ENCODE data around the gene MGRN1. TPM values are rescaled to one million over a fixed set of nuclear protein-coding genes. Genes with fewer than 3 reads are reported as not detected.

MGRN1 gene
- total RNA-seq, 5 donors from 2014 or later (not counting 1 experiment from before 2014, with no cell fraction given), result 63.1 to 76.8 (median 72.2) TPM

DNA sequence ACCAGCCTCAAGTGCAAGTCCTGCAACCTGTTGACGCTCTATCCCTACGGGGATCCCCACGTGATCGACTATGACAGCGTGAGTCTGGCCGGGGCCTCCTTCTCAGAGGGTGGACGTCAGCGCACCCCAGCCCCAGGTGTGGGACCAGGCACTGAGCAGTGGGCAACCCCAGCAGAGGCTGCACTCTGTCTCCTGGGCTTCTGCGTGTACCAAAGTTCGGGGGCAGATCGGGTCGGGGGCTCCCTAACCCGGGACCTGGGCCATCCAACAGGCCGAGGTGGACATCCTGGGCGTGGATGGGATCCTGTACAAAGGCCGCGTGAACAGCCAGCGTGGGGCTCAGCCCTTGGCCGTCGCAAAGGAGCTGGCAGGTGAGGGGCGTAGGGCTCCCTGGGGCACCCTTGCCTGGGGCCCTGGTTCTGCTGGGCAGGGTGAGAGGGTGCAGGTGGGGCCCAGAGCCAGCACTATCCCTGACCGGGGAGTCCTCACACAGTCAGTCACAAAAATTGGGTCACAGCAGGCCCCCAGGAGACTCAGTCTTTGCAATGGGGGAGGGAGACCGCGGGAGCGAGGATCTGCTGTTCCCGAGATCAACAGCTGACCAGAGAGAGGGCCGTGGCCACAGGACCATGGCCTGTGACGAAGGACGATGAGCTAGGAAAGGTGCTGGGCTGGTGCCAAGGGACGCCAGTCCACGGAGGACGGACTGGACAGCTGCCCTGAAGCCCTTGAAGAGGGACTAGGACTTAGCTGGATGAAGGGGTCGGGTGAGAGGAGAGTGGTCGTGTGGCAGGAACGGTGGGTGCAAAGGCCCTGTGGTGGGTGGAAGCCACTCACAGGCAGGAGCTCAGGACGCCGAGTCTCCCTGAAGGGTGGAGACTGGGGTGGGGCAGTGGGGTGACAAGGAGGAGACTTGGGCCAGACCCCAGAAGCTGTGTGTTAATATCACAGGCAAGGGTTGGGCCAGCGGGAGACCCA is 29.9 kb upstream of the MGRN1 start:
- ChIA-PET POLR2A (no interaction called here), CTCF (interaction anchor here (0.6 to 1.1 kb wide), 2 partner anchors 9 to 49 kb away, joined by 3 to 7 read pairs; no protein-coding TSS in a partner anchor)

DNA sequence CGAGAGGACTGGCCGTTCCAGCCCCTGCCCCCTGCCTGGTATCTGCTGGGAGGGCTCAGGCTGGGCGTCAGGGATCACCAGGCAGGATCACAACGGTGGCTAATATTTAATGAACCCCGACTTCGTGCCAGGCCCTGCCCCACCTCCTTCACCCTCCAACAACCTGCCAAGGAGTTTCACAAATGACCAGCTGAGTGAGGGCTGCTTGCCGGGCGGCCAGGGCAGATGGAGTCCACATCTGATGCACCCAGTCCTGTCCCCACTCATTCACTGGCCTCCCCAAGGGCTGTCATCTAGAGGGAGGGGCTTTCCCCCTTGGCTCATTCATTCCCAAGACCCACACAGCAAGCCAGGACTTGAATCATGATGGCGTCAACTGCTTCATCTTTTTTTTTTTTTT is 27.5 kb upstream of the MGRN1 start:
- ChIA-PET CTCF (no interaction called here), POLR2A (no interaction called here)

More for the DNA sequence above, 29.9 kb upstream of the MGRN1 start:
- H3K4me1 Mint-ChIP-seq, result no peaks in the 10 kb centered on the region
- H3K27ac Mint-ChIP-seq, result no peak overlapping the region
- Histone ChIP-seq H3K9me3 (no peaks in the 10 kb centered on the region), H3K27ac (ENCODE audit: low read length) (no peak overlapping the region), H3K4me1 (ENCODE audit: control insufficient read depth in 1 of 2, extremely low read depth in 1 of 2, insufficient read depth in 2 of 2, low read length in 2 of 2) (no peaks in the 10 kb centered on the region), H3K4me3 (ENCODE audit: control insufficient read depth in 1 of 2, extremely low read depth in 1 of 2, low read length in 1 of 2) (no peak overlapping the region), H3K36me3 (ENCODE audit: control insufficient read depth in 2 of 2, extremely low read depth in 1 of 2, insufficient read depth in 1 of 2, low read length in 1 of 2) (no peaks in the 10 kb centered on the region), H3K27me3 (replicated peaks in 1 of 2; ENCODE audit: control insufficient read depth in 2 of 2, extremely low read depth in 1 of 2, insufficient read depth in 2 of 2, low read length in 1 of 2) (peaks cover 0 to 21% of the 10 kb centered on the region in 2 experiments)
- no peaks in the 10 kb centered on the region for H3K9me3 Mint-ChIP-seq
- peaks cover 0 to 4% of the 10 kb centered on the region in 2 donors for H3K27me3 Mint-ChIP-seq
- H3K4me3 Mint-ChIP-seq, result no peak overlapping the region
- DNase-seq (no peak), ATAC-seq (replicated peaks in 1 of 4) (no peak)
- WGBS (ENCODE audit: insufficient coverage), result 88% methylated on average over 36 of the region's 38 CpGs
- H3K36me3 Mint-ChIP-seq, result no peaks in the 10 kb centered on the region

DNA sequence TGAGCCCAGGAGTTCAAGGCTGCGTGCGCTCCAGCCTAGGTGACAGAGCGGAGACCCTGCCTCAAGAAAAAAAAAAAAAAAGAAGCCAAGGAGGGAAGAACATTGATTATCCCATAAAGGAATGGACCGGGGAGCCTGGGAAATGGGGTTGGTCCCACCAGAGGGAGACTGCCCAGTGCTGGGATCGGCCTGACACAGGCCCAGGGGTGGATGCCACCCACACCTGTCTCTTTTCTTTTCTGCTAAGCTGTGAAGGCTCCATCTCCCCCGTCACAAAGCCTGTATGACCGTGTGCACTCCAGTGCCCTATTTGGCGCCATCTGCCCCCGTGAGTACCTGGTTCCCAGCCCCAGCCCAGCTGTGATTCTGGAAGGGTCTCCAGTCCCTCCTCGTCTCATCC is 25.6 kb upstream of the MGRN1 start:
- 91% methylated on average over 7 of the region's 10 CpGs for WGBS (ENCODE audit: insufficient coverage)

More for the DNA sequence above, 27.5 kb upstream of the MGRN1 start:
- Mint-ChIP-seq H3K4me3 (no peak overlapping the region), H3K27ac (no peak overlapping the region), H3K4me1 (no peaks in the 10 kb centered on the region), H3K27me3 (peaks cover 0 to 7% of the 10 kb centered on the region in 2 donors), H3K9me3 (no peaks in the 10 kb centered on the region), H3K36me3 (no peaks in the 10 kb centered on the region)
- Histone ChIP-seq H3K27me3 (replicated peaks in 1 of 2; ENCODE audit: control insufficient read depth in 2 of 2, extremely low read depth in 1 of 2, insufficient read depth in 2 of 2, low read length in 1 of 2) (peaks cover 0 to 28% of the 10 kb centered on the region in 2 experiments), H3K9me3 (no peaks in the 10 kb centered on the region), H3K27ac (ENCODE audit: low read length) (no peak overlapping the region), H3K4me3 (ENCODE audit: control insufficient read depth in 1 of 2, extremely low read depth in 1 of 2, low read length in 1 of 2) (no peak overlapping the region), H3K36me3 (ENCODE audit: control insufficient read depth in 2 of 2, extremely low read depth in 1 of 2, insufficient read depth in 1 of 2, low read length in 1 of 2) (no peaks in the 10 kb centered on the region), H3K4me1 (ENCODE audit: control insufficient read depth in 1 of 2, extremely low read depth in 1 of 2, insufficient read depth in 2 of 2, low read length in 2 of 2) (no peaks in the 10 kb centered on the region)
- WGBS (ENCODE audit: insufficient coverage), result 54% methylated on average over 4 of the region's 9 CpGs
- ATAC-seq (replicated peaks in 1 of 4), result no peak
- no peak for DNase-seq

DNA sequence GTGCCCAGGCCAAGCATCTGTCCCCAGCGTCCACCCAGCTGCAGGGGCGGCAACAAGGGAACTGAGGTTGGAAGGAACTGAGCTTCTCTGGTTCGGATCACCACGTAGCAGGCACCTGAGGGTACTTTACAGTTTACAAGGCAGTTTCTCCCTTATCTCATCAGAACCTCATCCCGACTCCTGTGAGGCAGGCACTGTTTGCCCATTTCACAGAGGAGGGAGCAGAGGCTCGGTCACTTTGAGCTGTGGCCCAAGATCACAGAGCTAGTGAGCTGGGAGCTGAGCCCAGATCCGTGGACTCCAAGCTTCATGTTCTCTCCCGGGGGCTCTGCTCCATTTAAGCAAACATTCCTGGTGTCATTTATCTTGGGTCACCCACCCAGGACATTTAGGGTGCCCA is 25.1 kb upstream of the MGRN1 start:
- DNase-seq (no peak), ATAC-seq (replicated peaks in 1 of 4) (no peak)
- Mint-ChIP-seq H3K4me1 (no peaks in the 10 kb centered on the region), H3K36me3 (no peaks in the 10 kb centered on the region), H3K27me3 (peaks cover 0 to 7% of the 10 kb centered on the region in 2 donors), H3K9me3 (no peaks in the 10 kb centered on the region), H3K4me3 (no peak overlapping the region), H3K27ac (no peak overlapping the region)
- no peak overlapping the region for H3K27ac ChIP-seq (ENCODE audit: low read length)
- H3K4me3 ChIP-seq (ENCODE audit: control insufficient read depth in 1 of 2, extremely low read depth in 1 of 2, low read length in 1 of 2), result no peak overlapping the region
- CTCF ChIA-PET, result no interaction called here
- WGBS (ENCODE audit: insufficient coverage), result 83% methylated on average over 6 of the region's 8 CpGs
- no peaks in the 10 kb centered on the region for H3K4me1 ChIP-seq (ENCODE audit: control insufficient read depth in 1 of 2, extremely low read depth in 1 of 2, insufficient read depth in 2 of 2, low read length in 2 of 2)
- H3K9me3 ChIP-seq, result no peaks in the 10 kb centered on the region
- H3K27me3 ChIP-seq (replicated peaks in 1 of 2; ENCODE audit: control insufficient read depth in 2 of 2, extremely low read depth in 1 of 2, insufficient read depth in 2 of 2, low read length in 1 of 2), result peaks cover 0 to 29% of the 10 kb centered on the region in 2 experiments
- POLR2A ChIA-PET, result no interaction called here
- no peaks in the 10 kb centered on the region for H3K36me3 ChIP-seq (ENCODE audit: control insufficient read depth in 2 of 2, extremely low read depth in 1 of 2, insufficient read depth in 1 of 2, low read length in 1 of 2)

More for the DNA sequence above, 25.6 kb upstream of the MGRN1 start:
- H3K36me3 ChIP-seq (ENCODE audit: control insufficient read depth in 2 of 2, extremely low read depth in 1 of 2, insufficient read depth in 1 of 2, low read length in 1 of 2), result no peaks in the 10 kb centered on the region
- Mint-ChIP-seq H3K27ac (no peak overlapping the region), H3K36me3 (no peaks in the 10 kb centered on the region), H3K4me3 (no peak overlapping the region), H3K9me3 (no peaks in the 10 kb centered on the region), H3K27me3 (peaks cover 0 to 7% of the 10 kb centered on the region in 2 donors), H3K4me1 (no peaks in the 10 kb centered on the region)
- H3K27me3 ChIP-seq (replicated peaks in 1 of 2; ENCODE audit: control insufficient read depth in 2 of 2, extremely low read depth in 1 of 2, insufficient read depth in 2 of 2, low read length in 1 of 2), result peaks cover 0 to 34% of the 10 kb centered on the region in 2 experiments
- ChIA-PET POLR2A (no interaction called here), CTCF (no interaction called here)
- no peak for DNase-seq
- no peak for ATAC-seq (replicated peaks in 1 of 4)
- H3K9me3 ChIP-seq, result no peaks in the 10 kb centered on the region
- H3K4me3 ChIP-seq (ENCODE audit: control insufficient read depth in 1 of 2, extremely low read depth in 1 of 2, low read length in 1 of 2), result no peak overlapping the region
- no peak overlapping the region for H3K27ac ChIP-seq (ENCODE audit: low read length)
- no peaks in the 10 kb centered on the region for H3K4me1 ChIP-seq (ENCODE audit: control insufficient read depth in 1 of 2, extremely low read depth in 1 of 2, insufficient read depth in 2 of 2, low read length in 2 of 2)

DNA sequence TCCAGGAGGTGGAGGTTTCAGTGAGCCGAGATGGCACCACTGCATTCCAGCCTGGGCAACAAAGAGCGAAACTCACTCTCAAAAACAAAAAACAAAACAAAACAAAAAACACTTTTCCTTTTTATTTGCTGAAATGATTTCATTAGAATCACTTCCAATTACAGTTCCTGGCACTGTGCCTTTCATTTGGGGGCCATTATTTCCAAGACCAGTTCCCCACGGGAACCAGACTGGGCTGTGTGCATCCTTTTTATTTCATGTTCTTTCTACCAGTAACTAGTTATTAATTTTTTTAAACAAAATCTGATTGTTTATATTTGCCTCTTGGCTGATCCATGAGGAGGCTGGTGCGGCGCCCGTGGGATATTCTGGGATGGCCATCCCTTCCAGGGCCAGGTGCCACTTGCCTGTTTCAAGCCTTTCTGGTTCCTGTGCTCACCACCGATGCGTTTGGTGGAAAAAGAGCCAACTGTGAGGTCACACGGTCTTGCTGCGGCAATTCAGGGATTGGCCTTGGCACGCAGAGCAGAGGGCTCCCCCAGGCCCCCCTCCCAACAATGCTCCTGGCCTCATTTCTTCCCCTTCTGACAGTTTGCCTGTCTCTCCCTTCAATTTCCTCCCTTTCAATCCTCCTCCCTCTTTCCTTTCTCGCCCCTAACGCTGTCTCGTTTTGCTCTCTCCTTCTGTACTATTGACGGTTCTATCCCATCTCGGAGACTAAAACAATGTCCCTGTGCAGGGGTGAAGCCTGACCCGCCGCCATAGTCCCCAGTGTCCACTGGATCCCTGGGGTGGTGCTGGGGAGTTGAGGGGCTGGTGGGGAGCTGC is 23.4 kb upstream of the MGRN1 start:
- no peaks in the 10 kb centered on the region for H3K36me3 Mint-ChIP-seq
- no peaks in the 10 kb centered on the region for H3K9me3 Mint-ChIP-seq
- Histone ChIP-seq H3K4me1 (ENCODE audit: control insufficient read depth in 1 of 2, extremely low read depth in 1 of 2, insufficient read depth in 2 of 2, low read length in 2 of 2) (no peaks in the 10 kb centered on the region), H3K4me3 (ENCODE audit: control insufficient read depth in 1 of 2, extremely low read depth in 1 of 2, low read length in 1 of 2) (no peak overlapping the region), H3K36me3 (ENCODE audit: control insufficient read depth in 2 of 2, extremely low read depth in 1 of 2, insufficient read depth in 1 of 2, low read length in 1 of 2) (no peaks in the 10 kb centered on the region), H3K27me3 (replicated peaks in 1 of 2; ENCODE audit: control insufficient read depth in 2 of 2, extremely low read depth in 1 of 2, insufficient read depth in 2 of 2, low read length in 1 of 2) (peaks cover 0 to 20% of the 10 kb centered on the region in 2 experiments), H3K27ac (ENCODE audit: low read length) (no peak overlapping the region), H3K9me3 (no peaks in the 10 kb centered on the region)
- peaks cover 0 to 7% of the 10 kb centered on the region in 2 donors for H3K27me3 Mint-ChIP-seq
- H3K4me3 Mint-ChIP-seq, result no peak overlapping the region
- no peaks in the 10 kb centered on the region for H3K4me1 Mint-ChIP-seq
- H3K27ac Mint-ChIP-seq, result no peak overlapping the region
- WGBS (ENCODE audit: insufficient coverage), result 67% methylated on average over 10 of the region's 18 CpGs
- no peak for ATAC-seq (replicated peaks in 1 of 4)
- DNase-seq, result no peak
- ChIA-PET POLR2A (no interaction called here), CTCF (no interaction called here)

DNA sequence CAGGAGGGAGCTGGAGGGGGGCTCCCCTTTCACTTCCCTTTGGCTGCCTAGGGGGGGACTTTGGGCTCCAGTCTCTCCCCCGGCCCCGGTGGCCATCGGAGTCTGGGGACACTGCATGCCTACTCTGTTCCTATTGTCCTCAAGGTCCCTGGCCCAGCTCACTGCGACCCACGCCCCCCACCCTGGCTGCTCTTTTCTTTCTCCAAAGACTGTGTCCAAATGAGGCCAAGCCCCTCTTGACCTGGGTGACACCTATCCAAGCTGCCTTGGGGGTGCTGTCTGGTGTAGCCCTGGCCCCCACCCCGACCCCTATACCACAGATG is 22.8 kb upstream of the MGRN1 start:
- no peaks in the 10 kb centered on the region for H3K9me3 ChIP-seq
- no peak overlapping the region for H3K4me3 ChIP-seq (ENCODE audit: control insufficient read depth in 1 of 2, extremely low read depth in 1 of 2, low read length in 1 of 2)
- Mint-ChIP-seq H3K9me3 (no peaks in the 10 kb centered on the region), H3K27ac (no peak overlapping the region), H3K27me3 (peaks cover 0 to 6% of the 10 kb centered on the region in 2 donors), H3K4me1 (no peaks in the 10 kb centered on the region), H3K36me3 (no peaks in the 10 kb centered on the region), H3K4me3 (no peak overlapping the region)
- ChIA-PET CTCF (no interaction called here), POLR2A (no interaction called here)
- 75% methylated on average over 5 of the region's 6 CpGs for WGBS (ENCODE audit: insufficient coverage)
- peaks cover 0 to 20% of the 10 kb centered on the region in 2 experiments for H3K27me3 ChIP-seq (replicated peaks in 1 of 2; ENCODE audit: control insufficient read depth in 2 of 2, extremely low read depth in 1 of 2, insufficient read depth in 2 of 2, low read length in 1 of 2)
- H3K27ac ChIP-seq (ENCODE audit: low read length), result no peak overlapping the region
- H3K4me1 ChIP-seq (ENCODE audit: control insufficient read depth in 1 of 2, extremely low read depth in 1 of 2, insufficient read depth in 2 of 2, low read length in 2 of 2), result no peaks in the 10 kb centered on the region
- DNase-seq (no peak), ATAC-seq (replicated peaks in 1 of 4) (no peak)
- no peaks in the 10 kb centered on the region for H3K36me3 ChIP-seq (ENCODE audit: control insufficient read depth in 2 of 2, extremely low read depth in 1 of 2, insufficient read depth in 1 of 2, low read length in 1 of 2)
